IPS DF 4.7 (cell line): ENCODE measurements around the gene NAV3.

Source experiments
- DNase-seq: peaks from one replicate; pipeline ENCODE4 v3.0.0-alpha.2; 2013; ENCODE audit warnings: low spot score; ENCODE audit errors: extremely low read depth

NAV3 gene

DNA sequence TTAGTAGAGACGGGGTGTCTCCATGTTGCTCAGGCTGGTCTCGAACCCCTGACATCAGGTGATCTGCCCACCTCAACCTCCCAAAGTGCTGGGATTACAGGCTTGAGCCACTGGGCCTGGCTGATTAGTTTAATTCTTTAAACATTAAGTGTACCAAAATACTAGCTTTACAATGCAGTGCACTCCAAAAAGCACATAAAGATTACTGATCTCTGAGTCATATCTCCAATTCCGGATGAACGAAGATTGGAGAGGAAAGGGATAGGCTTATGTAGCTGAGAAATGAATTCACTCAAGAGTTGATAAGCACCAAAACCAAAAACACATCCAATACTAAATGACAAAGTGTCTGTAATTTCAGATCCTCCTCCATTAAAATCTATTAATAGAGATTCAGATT, 15.1 kb downstream of the NAV3 start:
- DNase-seq = no peak

DNA sequence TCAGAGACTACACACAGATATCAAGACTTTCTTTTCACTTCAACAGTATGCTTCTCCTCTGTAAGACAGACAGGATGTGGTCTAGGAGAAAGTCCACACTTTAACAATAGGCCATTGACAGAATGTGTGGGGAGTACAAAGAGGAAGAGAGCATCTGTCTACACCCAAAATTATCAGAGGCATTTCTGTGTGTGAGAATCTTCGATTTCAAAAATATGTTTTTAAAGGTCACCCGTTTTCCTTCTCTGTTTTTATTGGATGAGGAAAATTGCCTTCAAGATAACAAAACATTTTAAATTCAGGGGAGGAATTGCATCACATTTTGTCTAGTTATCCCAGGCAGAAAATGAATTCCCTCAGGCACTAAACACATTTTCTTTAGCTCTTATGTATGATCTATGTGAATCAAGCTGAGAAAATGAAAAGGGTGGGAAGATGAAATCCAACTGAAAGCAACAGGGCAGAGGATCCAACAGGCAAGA, 16.4 kb downstream of the NAV3 start:
- no peak for DNase-seq

GRCh38 chr12:77847680-77848431, 17.2 kb downstream of the NAV3 start:
- DNase-seq = no peak

- DNase-seq = no peak
These were observed 19.4 kb downstream of the NAV3 start for GRCh38 chr12:77850129-77850528.

DNA sequence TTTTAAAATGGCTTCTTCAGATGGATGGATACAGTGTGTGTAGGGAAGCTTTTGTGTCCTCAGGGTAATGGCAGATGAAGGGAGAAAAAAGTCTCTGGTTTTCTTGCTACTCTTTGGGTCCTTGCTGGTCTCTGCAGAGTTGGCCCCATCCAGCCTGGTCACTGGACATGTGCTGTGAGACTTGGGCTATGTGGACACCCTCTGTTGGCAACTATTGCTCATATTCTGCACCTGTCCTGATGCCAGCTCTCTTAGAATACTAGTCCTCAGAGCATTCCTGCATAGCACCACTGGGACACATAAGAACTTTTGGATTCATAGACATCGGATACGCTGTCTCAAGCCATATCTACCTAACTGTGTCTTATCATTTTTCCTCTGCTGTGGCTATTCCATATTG, 20.0 kb downstream of the NAV3 start:
- no peak for DNase-seq

DNA sequence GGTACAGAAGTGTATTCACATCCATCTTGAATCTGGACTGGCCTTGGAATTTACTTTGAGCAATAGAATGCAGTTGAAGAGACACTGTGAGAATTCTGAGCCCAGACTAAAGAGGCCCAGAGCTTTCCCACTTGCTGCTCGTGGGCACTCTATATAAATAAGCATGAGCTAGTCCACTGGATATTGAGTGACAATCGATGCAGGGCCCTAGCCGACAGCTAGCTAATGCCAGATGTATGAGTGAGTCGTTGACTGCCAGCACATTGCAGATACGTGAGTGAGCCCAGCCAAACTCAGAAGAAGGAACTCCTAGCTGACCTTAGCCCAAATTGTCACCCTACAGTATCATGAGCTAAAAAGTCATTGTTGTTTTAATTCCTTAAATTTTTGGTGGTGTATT, 24.9 kb downstream of the NAV3 start:
- DNase-seq = no peak

- DNase-seq = no peak
These were observed 30.6 kb downstream of the NAV3 start for GRCh38 chr12:77861317-77861716.

DNA sequence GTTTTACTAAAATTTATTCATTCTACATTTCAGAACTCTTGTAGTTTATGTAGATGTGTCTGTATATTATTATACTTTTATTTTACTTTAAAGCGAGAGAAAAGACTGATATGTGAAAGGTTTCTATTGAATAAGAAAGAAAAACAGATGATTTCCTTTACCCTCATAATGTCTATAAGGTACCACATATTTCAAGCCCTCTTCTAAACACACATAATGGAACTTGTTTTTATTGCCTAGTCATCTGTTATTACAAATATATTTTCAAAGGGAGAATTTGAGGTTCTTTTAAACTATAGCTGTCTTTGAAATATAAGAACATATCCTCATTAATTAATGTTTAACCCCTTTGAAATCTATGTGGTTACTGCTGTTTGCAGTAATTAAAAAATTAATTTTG, 34.5 kb downstream of the NAV3 start:
- DNase-seq = no peak

DNA sequence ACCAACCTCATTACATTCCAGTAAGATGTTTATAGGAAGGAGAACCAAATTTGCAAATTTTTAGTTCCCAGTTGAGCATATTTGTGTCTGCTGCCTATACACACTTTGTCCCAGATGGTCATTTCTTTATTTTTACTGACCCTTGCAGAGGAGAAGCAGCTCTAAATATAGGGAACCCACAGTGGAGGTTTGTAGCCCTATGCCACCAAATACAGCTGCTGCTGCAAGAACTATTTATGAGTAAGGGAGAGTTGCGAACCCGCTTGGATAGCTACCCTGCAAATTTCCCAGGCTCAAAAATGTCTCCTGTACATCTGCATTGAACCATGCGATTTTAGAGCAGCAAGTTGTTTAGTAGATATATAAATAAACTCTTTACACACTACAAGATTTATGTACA, 48.2 kb downstream of the NAV3 start:
- DNase-seq = no peak

GRCh38 chr12:77882709-77883108, 52.0 kb downstream of the NAV3 start:
- DNase-seq = no peak

- DNase-seq = no peak
These were observed 57.9 kb downstream of the NAV3 start for GRCh38 chr12:77888611-77889010.

DNA sequence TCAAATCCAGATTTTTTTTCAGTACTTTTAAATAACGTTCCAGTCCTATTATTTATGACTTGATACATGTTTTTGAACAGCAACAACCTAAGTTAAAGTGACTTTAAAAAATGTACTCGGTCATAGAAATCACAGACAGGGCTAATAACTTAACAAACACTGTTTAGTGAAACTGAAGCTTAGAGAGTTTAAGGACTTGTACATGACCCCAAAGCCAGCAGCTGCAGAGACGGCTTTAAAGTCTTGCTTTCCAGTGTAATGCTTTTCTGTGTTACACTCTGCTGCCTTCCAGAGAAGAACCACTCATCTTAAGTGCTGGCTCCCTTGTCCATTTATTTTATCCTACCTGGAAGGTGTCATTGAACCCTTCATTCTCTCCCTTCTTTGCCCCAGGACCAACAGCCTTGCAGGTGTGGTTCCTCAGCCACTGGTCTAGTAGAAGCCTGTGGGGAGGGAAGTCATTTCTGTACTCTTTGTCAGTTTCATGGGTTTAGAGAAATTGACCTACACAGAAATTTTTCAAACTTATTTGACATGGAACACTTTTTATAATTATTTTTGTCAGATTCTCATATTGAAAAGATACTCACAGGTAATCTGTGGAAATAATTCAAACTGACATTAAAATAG, 60.9 kb downstream of the NAV3 start:
- no peak for DNase-seq

GRCh38 chr12:77893918-77894317, 63.2 kb downstream of the NAV3 start:
- no peak for DNase-seq

DNA sequence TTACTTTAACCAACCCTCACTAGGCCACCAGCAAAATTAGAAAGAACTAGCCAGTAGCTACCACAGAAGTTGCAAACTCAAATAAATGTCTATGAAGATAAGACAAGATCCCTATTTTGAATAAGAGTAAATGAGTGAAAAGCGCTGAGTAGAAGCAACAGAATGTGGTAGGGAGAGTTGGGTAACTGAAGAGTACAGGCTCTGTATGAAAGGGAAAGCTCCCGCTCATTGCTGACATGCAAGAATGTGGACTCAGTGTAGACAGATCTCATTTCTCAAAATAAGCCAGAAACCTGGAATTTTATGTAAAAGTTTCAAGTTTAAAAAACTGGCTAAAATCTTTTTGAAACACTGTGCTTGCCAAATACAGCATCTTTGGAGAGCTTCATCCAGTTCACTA, 63.9 kb downstream of the NAV3 start:
- DNase-seq = no peak

DNA sequence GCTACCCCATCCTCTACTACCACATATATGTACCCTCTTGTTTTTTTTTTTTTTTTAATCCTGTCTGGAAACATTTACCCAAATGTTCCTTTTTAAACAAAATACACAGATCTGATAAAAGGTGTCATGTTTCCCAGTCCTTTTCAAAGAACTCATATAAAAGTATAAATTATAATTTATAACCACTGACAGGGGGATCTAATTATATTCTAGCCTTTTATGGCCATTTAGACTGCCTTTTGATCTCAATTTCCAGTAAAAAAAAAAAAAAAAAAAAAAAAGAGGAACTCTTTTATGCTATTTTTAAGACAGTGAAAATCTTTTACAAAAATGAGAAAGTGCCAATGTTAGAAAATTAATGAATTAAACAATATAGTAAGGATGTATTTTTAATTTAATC, 65.0 kb downstream of the NAV3 start:
- no peak for DNase-seq

DNA sequence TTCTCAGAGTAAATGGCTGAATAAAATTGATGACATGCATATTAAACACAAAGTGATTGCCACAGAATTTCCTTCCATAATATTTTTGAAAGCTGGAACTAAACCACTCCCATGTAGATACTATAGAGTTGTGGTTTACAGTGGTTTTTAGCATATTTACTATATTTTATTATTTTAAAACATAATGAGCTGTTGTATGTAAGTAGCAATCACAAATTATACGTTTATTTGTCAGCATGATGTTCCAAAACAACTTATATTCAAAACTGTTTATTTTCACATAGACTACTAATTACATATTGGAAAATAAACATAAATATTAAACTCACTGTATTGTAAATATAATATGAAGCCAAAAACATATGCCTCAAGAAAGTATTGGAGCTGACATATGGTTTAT, 77.2 kb downstream of the NAV3 start:
- DNase-seq = no peak

- DNase-seq = no peak
These were observed 83.4 kb downstream of the NAV3 start for GRCh38 chr12:77914081-77914488.

GRCh38 chr12:77915071-77915600, 84.4 kb downstream of the NAV3 start:
- DNase-seq = no peak

- DNase-seq = no peak
These were observed 85.6 kb downstream of the NAV3 start for GRCh38 chr12:77916276-77916675.

DNA sequence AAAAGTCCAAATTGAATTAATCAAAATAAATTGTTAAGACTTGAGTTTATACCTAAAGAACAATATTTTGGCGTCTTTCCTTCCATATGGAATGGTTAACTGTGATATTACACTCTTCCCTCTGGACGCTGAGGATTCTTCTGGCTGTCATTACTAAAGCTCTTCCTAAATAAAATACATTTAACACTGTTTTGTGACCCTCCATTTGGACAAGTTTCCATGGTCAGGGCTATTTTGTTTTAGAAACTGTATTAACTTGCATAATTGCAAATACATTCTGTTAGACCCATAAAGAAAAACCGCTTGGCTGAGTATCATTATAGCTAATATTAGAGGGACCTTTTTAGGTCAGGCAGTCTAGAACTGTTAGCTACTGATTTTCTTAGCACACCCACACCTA, 87.4 kb downstream of the NAV3 start:
- DNase-seq = no peak

DNA sequence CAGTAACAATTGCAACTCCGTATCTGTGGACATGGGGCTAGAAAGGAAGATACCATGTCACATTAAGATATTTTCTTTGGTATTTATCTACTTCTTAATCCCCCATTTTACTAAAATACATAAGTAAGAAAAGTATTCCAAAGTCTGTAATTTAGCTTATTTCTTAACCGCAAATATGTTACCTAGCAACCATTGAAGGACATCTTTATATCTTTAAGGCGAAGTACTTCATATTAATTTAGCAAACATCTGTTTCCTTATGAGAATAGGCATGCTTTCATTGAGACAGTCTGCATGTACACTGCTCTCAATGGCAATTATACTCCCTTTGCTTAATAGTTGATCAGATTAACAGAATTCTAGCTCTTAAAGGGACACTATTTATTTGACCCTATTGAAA, 88.8 kb downstream of the NAV3 start:
- no peak for DNase-seq

DNA sequence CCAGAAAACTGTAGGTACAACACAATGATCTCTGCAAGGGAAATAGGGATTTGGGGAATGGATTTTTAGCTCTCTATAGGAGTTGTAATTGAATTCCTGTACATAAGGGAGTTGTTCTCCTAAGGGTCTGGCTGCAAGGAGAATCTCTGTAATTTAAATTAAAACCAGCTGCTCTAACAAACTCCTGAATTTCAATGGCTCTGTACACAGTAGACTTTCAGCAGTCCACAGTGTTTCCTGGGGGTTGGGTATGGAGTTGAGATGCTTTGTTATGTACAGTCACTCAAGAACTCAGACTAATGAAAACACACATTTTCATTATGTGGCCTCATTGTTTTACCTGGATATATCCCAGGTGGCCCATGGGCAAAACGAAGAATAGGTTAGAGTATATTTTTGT, 93.2 kb downstream of the NAV3 start:
- no peak for DNase-seq

- no peak for DNase-seq
These were observed 94.0 kb downstream of the NAV3 start for GRCh38 chr12:77924703-77925102.
